HG03064 (cell line): ENCODE measurements around the gene MAGEA11.
"Not testable (repeated sequence)": the region's sequence is repeated elsewhere in the genome, so short reads cannot be mapped to it uniquely, and the experiment has no call there.

Source experiments
- ATAC-seq: cut with Tn5 transposase; IDR thresholded peaks from one replicate; pipeline ENCODE4 v1.9.1; 2021; ENCODE audit warnings: low read depth; ENCODE audit not compliant: unreplicated experiment

Gene MAGEA11

GRCh38 chrX:149717803-149718202, 5.9 kb downstream of the MAGEA11 start:
- ATAC-seq: no peak

GRCh38 chrX:149718757-149719156, 6.9 kb downstream of the MAGEA11 start:
- ATAC-seq: no peak

GRCh38 chrX:149720021-149720689, 8.3 kb downstream of the MAGEA11 start:
- no peak for ATAC-seq

- ATAC-seq: not testable (repeated sequence)
Observed at GRCh38 chrX:149721241-149721640, 9.4 kb downstream of the MAGEA11 start.

- ATAC-seq: no peak
Observed at GRCh38 chrX:149721778-149722177, 9.9 kb downstream of the MAGEA11 start.

- ATAC-seq: not testable (repeated sequence)
Observed at GRCh38 chrX:149723583-149724118, 11.8 kb downstream of the MAGEA11 start.

GRCh38 chrX:149727308-149727707, 15.4 kb downstream of the MAGEA11 start:
- not testable (repeated sequence) for ATAC-seq

GRCh38 chrX:149742269-149742668, 30.4 kb downstream of the MAGEA11 start:
- ATAC-seq: not testable (repeated sequence)

- not testable (repeated sequence) for ATAC-seq
Observed at GRCh38 chrX:149746390-149747007, 34.6 kb downstream of the MAGEA11 start.

GRCh38 chrX:149757206-149758067, 45.6 kb downstream of the MAGEA11 start:
- no peak for ATAC-seq

GRCh38 chrX:149758068-149758714, 46.3 kb downstream of the MAGEA11 start:
- ATAC-seq: no peak

GRCh38 chrX:149758715-149759078, 46.8 kb downstream of the MAGEA11 start:
- not testable (repeated sequence) for ATAC-seq

- ATAC-seq: no peak
Observed at GRCh38 chrX:149759824-149760223, 48.0 kb downstream of the MAGEA11 start.

- no peak for ATAC-seq
Observed at GRCh38 chrX:149760965-149761364, 49.1 kb downstream of the MAGEA11 start.

- not testable (repeated sequence) for ATAC-seq
Observed at GRCh38 chrX:149761858-149762674, 50.2 kb downstream of the MAGEA11 start.

- ATAC-seq: no peak
Observed at GRCh38 chrX:149762696-149763614, 51.1 kb downstream of the MAGEA11 start.
